Suprapubic skin (tissue), 4 donors: ENCODE measurements around the gene ATXN7L1. TPM values are rescaled to one million over a fixed set of nuclear protein-coding genes. Genes with fewer than 3 reads are reported as not detected.

Source experiments
- DNase-seq, 2 donors: peaks; one replicate each; pipeline ENCODE4 v3.0.0-alpha.2; 2019; ENCODE audit warnings: low spot score in 2 of 2
- H3K27ac ChIP-seq: fragments of 200-600 bp; sonication (generic); one replicate; pipeline ENCODE4 v1.5.1; 2019
- H3K27me3 ChIP-seq: fragments of 200-600 bp; sonication (generic); one replicate; pipeline ENCODE4 v1.5.1; 2019
- H3K36me3 ChIP-seq: fragments of 200-600 bp; sonication (generic); one replicate; pipeline ENCODE4 v1.5.1; 2019
- H3K4me1 ChIP-seq: fragments of 200-600 bp; sonication (generic); one replicate; pipeline ENCODE4 v1.5.1; 2019
- H3K4me3 ChIP-seq: fragments of 200-600 bp; sonication (generic); one replicate; pipeline ENCODE4 v1.5.1; 2019; ENCODE audit warnings: mild to moderate bottlenecking
- H3K9me3 ChIP-seq: fragments of 200-600 bp; sonication (generic); one replicate; pipeline ENCODE4 v1.5.1; 2019
- EP300 ChIP-seq: sonication (generic); formaldehyde crosslinking; IDR thresholded peaks from one replicate; pipeline ENCODE4 v1.6.1; 2017; ENCODE audit warnings: antibody characterized with exemption
- POLR2A ChIP-seq, 2 donors: fragments of 450-650 bp; IDR thresholded peaks; one replicate each; pipeline ENCODE4 v1.6.1; 2017; ENCODE audit warnings: antibody characterized with exemption in 2 of 2, mild to moderate bottlenecking in 2 of 2, moderate library complexity in 2 of 2
- POLR2AphosphoS5 ChIP-seq, 3 donors: sonication (generic); formaldehyde crosslinking; IDR thresholded peaks; one replicate each; pipeline ENCODE4 v1.6.1; 2017; ENCODE audit warnings: antibody characterized with exemption in 3 of 3
- WGBS: methylation state at CpG from one replicate; pipeline ENCODE4 v1.1.5; 2018; 5-methylcytosine and 5-hydroxymethylcytosine counted together
- total RNA-seq, 4 donors: library from RNA; depleted of rRNA; stranded (reverse); fragments of >200 nt; gene quantifications; one replicate each; pipeline ENCODE4 v1.1.0, GENCODE V29; 2016
- TF ChIP-seq, protein P1 (sequence below), 2 donors: fragments of 200-600 bp in 1 of 2; fragments of 450-650 bp in 1 of 2; sonication (generic) in 1 of 2; IDR thresholded peaks; one replicate each; pipeline ENCODE4 v1.5.1; 2016 to 2019; ENCODE audit warnings: antibody characterized with exemption in 2 of 2, mild to moderate bottlenecking in 1 of 2, moderate library complexity in 1 of 2

ATXN7L1 gene
- total RNA-seq, 4 donors from 2014 or later, result 14.8 to 35.6 (median 17.3) TPM

DNA sequence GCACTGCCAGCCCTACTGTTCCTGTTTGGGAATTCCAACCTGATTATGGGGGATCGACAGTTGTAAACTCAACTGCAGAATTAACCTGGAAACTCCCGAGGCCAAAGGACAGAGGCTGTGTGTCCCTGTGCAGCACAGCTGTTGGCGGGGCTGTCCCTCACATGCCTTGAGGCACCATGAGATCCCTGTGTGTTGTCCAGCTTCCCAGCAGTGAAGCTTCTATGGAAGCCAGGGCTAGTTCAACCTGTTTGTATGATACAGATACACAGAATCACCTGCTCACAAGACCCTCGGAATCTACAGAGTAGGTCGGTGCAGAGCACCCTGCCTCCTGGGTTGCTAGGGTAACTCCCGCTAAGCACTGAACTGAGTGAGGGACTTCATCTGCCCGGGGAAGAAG is 234.1 kb downstream of the ATXN7L1 start:
- peaks cover 61% of the 10 kb centered on the region for H3K36me3 ChIP-seq
- no peak overlapping the region for H3K4me3 ChIP-seq
- TF ChIP-seq, protein P1, sequence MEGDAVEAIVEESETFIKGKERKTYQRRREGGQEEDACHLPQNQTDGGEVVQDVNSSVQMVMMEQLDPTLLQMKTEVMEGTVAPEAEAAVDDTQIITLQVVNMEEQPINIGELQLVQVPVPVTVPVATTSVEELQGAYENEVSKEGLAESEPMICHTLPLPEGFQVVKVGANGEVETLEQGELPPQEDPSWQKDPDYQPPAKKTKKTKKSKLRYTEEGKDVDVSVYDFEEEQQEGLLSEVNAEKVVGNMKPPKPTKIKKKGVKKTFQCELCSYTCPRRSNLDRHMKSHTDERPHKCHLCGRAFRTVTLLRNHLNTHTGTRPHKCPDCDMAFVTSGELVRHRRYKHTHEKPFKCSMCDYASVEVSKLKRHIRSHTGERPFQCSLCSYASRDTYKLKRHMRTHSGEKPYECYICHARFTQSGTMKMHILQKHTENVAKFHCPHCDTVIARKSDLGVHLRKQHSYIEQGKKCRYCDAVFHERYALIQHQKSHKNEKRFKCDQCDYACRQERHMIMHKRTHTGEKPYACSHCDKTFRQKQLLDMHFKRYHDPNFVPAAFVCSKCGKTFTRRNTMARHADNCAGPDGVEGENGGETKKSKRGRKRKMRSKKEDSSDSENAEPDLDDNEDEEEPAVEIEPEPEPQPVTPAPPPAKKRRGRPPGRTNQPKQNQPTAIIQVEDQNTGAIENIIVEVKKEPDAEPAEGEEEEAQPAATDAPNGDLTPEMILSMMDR (IDR thresholded peaks at IDR 0.05), result no peak
- TF ChIP-seq POLR2AphosphoS5 (IDR thresholded peaks at IDR 0.05) (no peak), POLR2A (IDR thresholded peaks at IDR 0.05) (no peak), EP300 (no peak)
- H3K9me3 ChIP-seq, result no peaks in the 10 kb centered on the region
- DNase-seq, result no peak
- no peaks in the 10 kb centered on the region for H3K27me3 ChIP-seq
- WGBS, result 78% methylated on average over 5 of the region's 7 CpGs
- no peak overlapping the region for H3K27ac ChIP-seq
- no peaks in the 10 kb centered on the region for H3K4me1 ChIP-seq

DNA sequence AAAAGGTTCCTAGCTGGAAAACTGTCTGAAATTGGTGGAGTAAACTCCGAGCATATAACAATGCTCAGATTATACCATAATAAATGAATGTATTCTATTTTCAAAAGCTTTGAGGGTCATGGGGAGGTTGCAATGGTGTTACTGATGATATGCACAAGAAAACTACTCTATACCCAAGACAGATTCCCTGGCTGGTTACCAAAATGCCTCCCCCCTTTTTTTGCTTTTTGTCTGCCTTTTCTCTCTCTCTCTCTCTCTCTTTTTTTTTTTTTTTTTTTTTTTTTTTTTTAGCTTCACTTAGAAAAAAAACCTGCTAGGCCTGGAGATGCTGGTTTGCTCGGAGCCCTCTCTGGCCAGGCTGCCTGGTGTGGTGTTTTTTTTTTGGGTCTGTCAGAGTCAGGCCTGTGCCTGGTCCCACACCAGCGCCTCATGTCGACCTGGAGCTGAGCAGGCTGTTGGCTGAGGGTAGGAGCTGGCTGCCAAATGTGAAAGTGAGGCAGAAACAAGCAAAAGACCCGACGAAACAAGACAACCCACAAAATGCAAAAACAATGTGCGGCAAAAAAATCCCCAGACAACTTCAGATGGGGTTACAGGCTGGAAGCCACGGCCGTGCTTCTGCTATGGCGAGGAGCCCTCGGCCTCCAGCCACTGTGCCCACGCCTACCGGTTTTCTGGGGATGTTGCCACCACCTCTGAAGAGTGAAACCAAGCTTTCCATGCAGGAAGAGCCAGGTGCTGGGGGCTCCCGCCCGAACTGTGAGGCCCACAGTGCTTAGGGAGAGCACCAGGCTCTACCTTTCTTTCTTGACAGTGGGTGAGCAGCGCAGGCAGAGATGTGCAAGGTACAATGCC is 235.2 kb downstream of the ATXN7L1 start:
- Histone ChIP-seq H3K36me3 (peaks cover 72% of the 10 kb centered on the region), H3K27ac (no peak overlapping the region), H3K27me3 (no peaks in the 10 kb centered on the region), H3K4me3 (no peak overlapping the region), H3K9me3 (no peaks in the 10 kb centered on the region), H3K4me1 (no peaks in the 10 kb centered on the region)
- 91% methylated on average over 16 of the region's 16 CpGs for WGBS
- no peak for DNase-seq
- TF ChIP-seq, protein P1 (IDR thresholded peaks at IDR 0.05), result no peak
- TF ChIP-seq POLR2AphosphoS5 (IDR thresholded peaks at IDR 0.05) (no peak), POLR2A (IDR thresholded peaks at IDR 0.05) (no peak), EP300 (no peak)

DNA sequence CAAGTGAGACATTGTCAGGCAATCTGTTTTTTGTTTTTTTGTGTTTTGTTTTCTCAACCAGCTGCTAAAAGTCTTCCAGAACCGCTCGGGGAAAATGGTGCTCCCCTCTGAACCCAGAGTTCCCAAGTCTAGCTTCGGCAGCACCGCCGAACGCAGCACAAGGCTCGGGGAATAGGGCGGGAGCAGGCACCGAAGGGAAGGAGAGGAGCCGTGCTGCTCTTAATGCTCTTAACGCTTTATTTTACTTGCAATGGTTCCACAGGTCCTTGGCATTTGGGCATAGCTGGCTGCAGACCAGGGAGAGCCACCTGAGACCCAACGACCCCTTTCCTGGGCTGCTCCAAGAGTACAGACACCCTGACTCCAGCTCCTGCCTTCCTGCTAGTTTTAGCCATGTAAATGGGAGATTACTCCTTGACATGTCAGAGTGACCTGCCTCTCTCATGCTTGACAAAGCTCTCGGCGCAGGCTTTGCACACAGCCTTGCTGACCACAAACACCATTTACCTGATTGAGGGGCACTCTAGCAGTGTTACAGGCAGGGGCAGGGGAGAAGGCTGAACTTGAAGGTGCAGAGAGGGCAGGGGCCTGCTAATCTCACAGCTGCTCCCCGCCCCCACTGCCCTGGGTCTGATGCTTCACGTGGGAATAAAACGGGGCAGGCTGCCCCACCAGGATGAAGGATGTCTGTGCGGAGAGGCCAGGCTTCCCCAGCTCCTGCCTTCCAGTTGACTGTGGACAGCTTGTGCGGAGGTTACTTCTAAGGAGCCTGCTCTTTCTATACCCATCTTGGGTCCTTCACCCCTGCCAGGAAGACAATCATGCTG is 236.5 kb downstream of the ATXN7L1 start:
- H3K4me1 ChIP-seq, result no peaks in the 10 kb centered on the region
- H3K4me3 ChIP-seq, result no peak overlapping the region
- H3K27me3 ChIP-seq, result no peaks in the 10 kb centered on the region
- peaks cover 84% of the 10 kb centered on the region for H3K36me3 ChIP-seq
- no peak for DNase-seq
- H3K27ac ChIP-seq, result no peak overlapping the region
- 92% methylated on average over 19 of the region's 19 CpGs for WGBS
- TF ChIP-seq POLR2A (IDR thresholded peaks at IDR 0.05) (no peak), EP300 (no peak), POLR2AphosphoS5 (IDR thresholded peaks at IDR 0.05) (no peak)
- TF ChIP-seq, protein P1 (IDR thresholded peaks at IDR 0.05), result no peak
- H3K9me3 ChIP-seq, result no peaks in the 10 kb centered on the region

DNA sequence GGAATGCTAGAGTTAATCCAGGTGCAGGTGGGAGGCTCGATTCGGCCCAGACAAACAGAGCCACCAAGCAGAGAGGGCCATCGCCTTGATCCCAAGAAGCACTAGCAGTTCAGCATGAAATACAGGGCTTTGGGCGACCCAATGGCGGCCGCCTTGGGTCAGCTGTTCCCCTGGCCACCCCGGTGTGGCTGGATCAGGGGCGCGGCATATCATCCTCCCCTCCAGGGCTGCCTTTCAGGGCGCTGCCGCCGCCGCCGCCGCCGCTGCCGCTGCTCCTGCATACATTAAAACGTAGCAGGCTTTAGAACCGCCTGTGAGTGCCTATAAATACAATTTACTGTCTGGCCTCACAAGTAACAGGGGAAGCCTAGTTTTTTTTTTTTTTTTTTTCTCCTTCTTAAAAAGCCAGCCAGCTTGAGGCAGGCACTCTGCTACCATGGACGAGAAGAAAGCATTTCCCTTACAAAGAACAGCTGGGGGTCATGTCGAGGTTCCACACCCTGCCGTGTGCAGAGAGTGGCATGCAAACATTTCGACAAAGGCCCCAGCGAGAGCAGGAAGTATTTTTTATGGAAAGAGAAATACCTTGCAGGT is 237.4 kb downstream of the ATXN7L1 start:
- DNase-seq, result no peak
- no peak overlapping the region for H3K4me3 ChIP-seq
- H3K36me3 ChIP-seq, result peaks cover 90% of the 10 kb centered on the region
- H3K4me1 ChIP-seq, result no peaks in the 10 kb centered on the region
- no peak overlapping the region for H3K27ac ChIP-seq
- no peaks in the 10 kb centered on the region for H3K9me3 ChIP-seq
- WGBS, result 68% methylated on average over 20 of the region's 24 CpGs
- TF ChIP-seq, protein P1 (IDR thresholded peaks at IDR 0.05), result no peak
- TF ChIP-seq EP300 (no peak), POLR2AphosphoS5 (IDR thresholded peaks at IDR 0.05) (no peak), POLR2A (IDR thresholded peaks at IDR 0.05) (no peak)
- no peaks in the 10 kb centered on the region for H3K27me3 ChIP-seq
